HG02759 (cell line): Measurements from ENCODE around the gene POLD4.
"Not testable (repeated sequence)": the region's sequence is repeated elsewhere in the genome, so short reads cannot be mapped to it uniquely, and the experiment has no call there.

ENCODE experiments used
- ATAC-seq: cut with Tn5 transposase; IDR thresholded peaks from one replicate; pipeline ENCODE4 v1.9.1; 2021; ENCODE audit warnings: mild to moderate bottlenecking, moderate library complexity; ENCODE audit not compliant: unreplicated experiment

The POLD4 gene

GRCh38 chr11:67354075-67355022 is 1.0 kb upstream of the POLD4 start:
- ATAC-seq, result no peak

GRCh38 chr11:67352546-67353316 is 615 bp downstream of the POLD4 start:
- ATAC-seq, result peak; percentile 5

- no peak for ATAC-seq
Measured at GRCh38 chr11:67351275-67352005, 1.9 kb downstream of the POLD4 start.

- ATAC-seq, result no peak
Measured at GRCh38 chr11:67349928-67350465, 3.3 kb downstream of the POLD4 start.

GRCh38 chr11:67349457-67349856 is 3.9 kb downstream of the POLD4 start:
- no peak for ATAC-seq

GRCh38 chr11:67349036-67349435 is 4.3 kb downstream of the POLD4 start:
- no peak for ATAC-seq

- no peak for ATAC-seq
Measured at GRCh38 chr11:67347964-67348749, 5.2 kb downstream of the POLD4 start.

GRCh38 chr11:67345920-67346819 is 7.2 kb downstream of the POLD4 start:
- no peak for ATAC-seq

GRCh38 chr11:67345247-67345919 is 8.0 kb downstream of the POLD4 start:
- no peak for ATAC-seq

- no peak for ATAC-seq
Measured at GRCh38 chr11:67344264-67344663, 9.1 kb downstream of the POLD4 start.

- no peak for ATAC-seq
Measured at GRCh38 chr11:67337257-67337656, 16.1 kb downstream of the POLD4 start.

- ATAC-seq, result no peak
Measured at GRCh38 chr11:67332081-67332691, 21.2 kb downstream of the POLD4 start.

- no peak for ATAC-seq
Measured at GRCh38 chr11:67323526-67323925, 29.8 kb downstream of the POLD4 start.

- no peak for ATAC-seq
Measured at GRCh38 chr11:67322049-67322448, 31.3 kb downstream of the POLD4 start.

GRCh38 chr11:67321313-67321871 is 32.0 kb downstream of the POLD4 start:
- no peak for ATAC-seq

GRCh38 chr11:67320691-67321090 is 32.7 kb downstream of the POLD4 start:
- ATAC-seq, result no peak

GRCh38 chr11:67320011-67320410 is 33.3 kb downstream of the POLD4 start:
- no peak for ATAC-seq

GRCh38 chr11:67318876-67319275 is 34.5 kb downstream of the POLD4 start:
- not testable (repeated sequence) for ATAC-seq
